Erythroblast (primary cell): ENCODE measurements around the gene OSBPL9.
"Not testable (repeated sequence)": the region's sequence is repeated elsewhere in the genome, so short reads cannot be mapped to it uniquely, and the experiment has no call there.

Experiments used
- DNase-seq, 2 experiments: peaks; one replicate each; lab custom pipeline; 2025; lab: John Stamatoyannopoulos, UW
- GATA1 ChIP-seq: IDR thresholded peaks from 2 replicates; pipeline ENCODE4 v1.6.1; 2011; ENCODE audit warnings: low read depth, mild to moderate bottlenecking, control low read depth, low read length, moderate library complexity
- POLR2A ChIP-seq: IDR thresholded peaks from 2 replicates; pipeline ENCODE4 v1.6.1; 2011; ENCODE audit warnings: mild to moderate bottlenecking, low read length

Gene OSBPL9

DNA sequence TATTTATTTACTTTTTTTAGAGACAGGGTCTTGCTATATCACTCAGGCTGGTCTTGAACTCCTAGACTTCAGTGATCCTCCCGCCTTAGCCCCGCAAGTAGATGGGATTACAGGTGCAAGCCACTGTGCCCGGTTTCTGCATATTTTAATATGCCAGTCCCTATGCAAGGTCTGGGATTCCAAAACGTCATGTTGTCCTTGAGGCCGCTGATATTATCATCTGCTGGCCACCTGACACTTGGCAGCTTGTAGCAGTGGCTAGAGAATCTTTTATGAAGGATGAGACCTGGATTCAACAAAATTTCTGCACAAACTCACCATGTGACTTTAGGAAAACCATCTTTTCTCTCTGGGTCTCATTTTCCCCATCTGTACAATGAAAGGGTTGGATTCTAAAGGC is 32.9 kb upstream of the OSBPL9 start:
- no peak for TF ChIP-seq POLR2A
- TF ChIP-seq GATA1: no peak
- DNase-seq: no peak

DNA sequence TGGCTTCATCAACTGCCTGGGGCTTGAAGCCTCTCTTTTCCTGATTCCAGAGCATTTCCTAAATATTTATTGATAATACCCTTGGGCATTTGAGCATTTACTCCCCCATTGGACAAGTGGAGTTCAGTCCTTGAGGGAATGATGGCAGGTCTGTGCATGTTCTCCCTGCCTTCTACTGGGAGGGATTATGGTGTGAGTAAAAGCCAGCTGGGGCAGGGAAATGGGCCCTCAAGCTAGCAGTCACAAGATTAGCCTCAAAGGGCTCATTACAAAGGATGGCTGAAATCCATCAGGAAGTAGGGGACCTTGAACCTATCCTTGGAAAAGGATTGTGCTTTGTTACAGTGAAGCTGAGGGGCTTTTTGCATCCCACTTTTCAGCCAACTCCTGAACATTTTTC is 24.2 kb upstream of the OSBPL9 start:
- no peak for TF ChIP-seq GATA1
- TF ChIP-seq POLR2A: no peak
- no peak for DNase-seq

- no peak for DNase-seq
- TF ChIP-seq POLR2A (no peak), GATA1 (no peak)
Observed at GRCh38 chr1:51594716-51595115, 22.2 kb upstream of the OSBPL9 start.

GRCh38 chr1:51600529-51600928 is 16.4 kb upstream of the OSBPL9 start:
- no peak for TF ChIP-seq GATA1
- no peak for TF ChIP-seq POLR2A
- no peak for DNase-seq

DNA sequence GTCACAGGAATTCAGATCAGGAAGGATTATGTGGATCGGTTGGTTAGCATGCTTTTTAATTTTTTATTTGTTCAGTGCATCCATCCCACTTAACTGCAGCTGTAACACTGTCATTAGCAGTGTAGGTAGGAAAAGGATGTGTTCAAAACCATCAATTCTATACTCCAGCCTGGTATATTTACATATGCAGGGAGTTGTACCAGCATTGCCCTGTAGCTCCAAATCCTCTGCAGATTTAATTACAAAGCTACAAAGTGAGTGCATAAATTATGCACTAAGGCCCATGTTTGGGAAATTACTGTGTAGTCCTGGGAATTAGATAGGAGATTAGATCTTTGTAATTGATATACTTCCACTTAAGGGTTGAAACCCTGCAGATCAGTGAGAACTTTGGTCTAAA is 15.9 kb upstream of the OSBPL9 start:
- TF ChIP-seq GATA1: no peak
- TF ChIP-seq POLR2A: no peak

GRCh38 chr1:51605961-51606723 is 10.8 kb upstream of the OSBPL9 start:
- no peak for DNase-seq
- no peak for TF ChIP-seq GATA1
- no peak for TF ChIP-seq POLR2A

More for the DNA sequence above, 15.9 kb upstream of the OSBPL9 start:
- no peak for DNase-seq

DNA sequence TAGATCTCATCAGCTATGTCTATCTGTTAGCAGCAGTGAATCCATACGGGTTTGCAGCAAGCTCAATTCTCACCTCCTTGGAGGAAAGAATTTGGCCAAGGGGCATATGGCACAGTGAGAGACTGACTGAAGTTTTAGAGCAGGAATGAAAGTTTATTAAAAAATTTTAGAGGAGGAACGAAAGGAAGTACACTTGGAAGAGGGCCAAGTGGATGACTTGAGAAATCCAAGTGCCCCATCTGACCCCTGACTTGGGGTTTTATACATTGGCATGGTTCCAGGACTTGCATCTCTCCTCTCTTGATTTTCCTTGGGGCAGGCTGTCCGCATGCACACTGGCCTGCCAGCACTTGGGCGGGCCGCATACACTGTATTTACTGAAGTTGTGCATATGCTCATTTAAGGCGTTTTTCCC is 9.2 kb upstream of the OSBPL9 start:
- TF ChIP-seq POLR2A (no peak), GATA1 (no peak)

DNA sequence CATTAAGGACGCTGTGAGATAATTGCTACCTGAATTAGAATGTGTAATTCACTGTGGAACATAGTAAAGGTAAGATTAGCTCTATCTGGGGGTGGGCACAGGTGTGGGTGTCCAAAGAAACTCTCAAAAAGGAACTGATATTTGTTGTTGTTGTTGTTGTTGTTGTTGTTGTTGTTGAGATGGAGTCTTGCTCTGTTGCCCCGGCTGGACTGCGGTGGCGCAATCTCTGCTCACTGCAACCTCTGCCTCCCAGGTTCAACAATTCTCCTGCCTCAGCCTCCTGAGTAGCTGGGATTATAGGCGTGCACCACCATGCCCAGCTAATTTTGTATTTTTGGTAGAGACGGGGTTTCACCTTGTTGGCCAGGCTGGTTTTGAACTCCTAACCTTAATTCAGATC is 6.8 kb upstream of the OSBPL9 start:
- not testable (repeated sequence) for DNase-seq

More for the DNA sequence above, 9.2 kb upstream of the OSBPL9 start:
- peak; percentile 57 to 66 for DNase-seq

DNA sequence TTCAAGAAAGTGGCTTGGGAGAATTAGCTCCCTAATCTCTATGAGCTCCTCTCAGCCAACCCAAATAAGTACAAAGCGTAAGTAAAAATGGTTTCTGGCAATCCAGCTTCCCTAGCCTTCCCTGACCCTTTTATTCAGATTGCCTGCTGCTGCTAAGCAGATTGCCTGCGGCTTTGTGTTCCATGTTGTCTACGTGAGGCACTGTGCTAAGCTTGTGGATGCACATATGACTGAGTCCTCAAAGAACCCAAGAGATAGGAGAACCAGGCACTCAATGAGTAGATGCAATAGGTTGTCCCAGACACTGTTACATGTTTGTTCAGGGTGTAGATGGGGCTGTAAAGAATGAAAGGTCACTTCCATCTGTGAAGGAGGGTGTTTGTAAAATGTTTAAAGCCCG is 6.3 kb upstream of the OSBPL9 start:
- TF ChIP-seq GATA1: no peak
- TF ChIP-seq POLR2A: no peak
- DNase-seq: no peak

- TF ChIP-seq GATA1: no peak
- DNase-seq: no peak
Observed at GRCh38 chr1:51612447-51612961, 4.4 kb upstream of the OSBPL9 start.

- TF ChIP-seq GATA1: no peak
Observed at GRCh38 chr1:51615780-51616291, 1.1 kb upstream of the OSBPL9 start.

DNA sequence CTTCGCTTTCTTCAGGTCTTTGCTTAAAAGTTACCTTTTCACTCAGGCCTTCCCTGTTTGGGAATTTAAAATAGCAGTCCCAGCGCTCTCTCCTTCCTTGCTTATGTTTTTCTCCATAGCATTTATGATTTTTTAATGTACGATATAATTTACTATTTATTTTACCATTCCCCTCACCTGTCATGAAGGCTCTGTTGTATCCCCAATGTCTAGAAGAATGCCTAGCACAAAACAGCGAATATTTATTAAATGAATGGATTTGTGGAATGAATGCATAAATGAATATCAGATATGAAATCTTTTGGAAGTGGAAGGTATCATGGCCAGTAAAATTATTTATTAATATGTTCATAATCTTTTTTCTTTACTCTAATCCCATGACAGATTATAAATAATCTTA is 402 bp upstream of the OSBPL9 start:
- no peak for TF ChIP-seq POLR2A
- TF ChIP-seq GATA1: no peak
- no peak for DNase-seq

More at GRCh38 chr1:51615780-51616291, 1.1 kb upstream of the OSBPL9 start:
- DNase-seq: no peak

DNA sequence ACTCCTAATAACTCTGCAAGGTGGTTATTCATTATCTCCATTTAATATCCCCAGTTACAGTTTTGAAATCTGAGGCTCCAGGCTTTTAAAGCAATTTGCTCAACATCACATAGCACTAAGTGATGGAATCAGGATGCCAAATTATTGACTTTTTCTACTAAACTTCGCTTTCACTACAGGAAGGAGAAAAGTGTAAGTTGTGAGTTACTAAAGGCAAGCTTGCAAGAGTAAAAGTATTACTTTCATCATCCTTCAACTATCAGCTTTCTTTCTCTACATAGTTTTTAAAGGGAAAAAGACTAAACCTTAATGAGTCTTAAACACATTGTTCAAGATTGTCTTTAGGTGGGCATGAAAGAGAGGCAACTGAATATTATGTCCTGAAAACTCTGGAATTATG is 1.8 kb downstream of the OSBPL9 start:
- no peak for DNase-seq
- TF ChIP-seq POLR2A (no peak), GATA1 (no peak)

DNA sequence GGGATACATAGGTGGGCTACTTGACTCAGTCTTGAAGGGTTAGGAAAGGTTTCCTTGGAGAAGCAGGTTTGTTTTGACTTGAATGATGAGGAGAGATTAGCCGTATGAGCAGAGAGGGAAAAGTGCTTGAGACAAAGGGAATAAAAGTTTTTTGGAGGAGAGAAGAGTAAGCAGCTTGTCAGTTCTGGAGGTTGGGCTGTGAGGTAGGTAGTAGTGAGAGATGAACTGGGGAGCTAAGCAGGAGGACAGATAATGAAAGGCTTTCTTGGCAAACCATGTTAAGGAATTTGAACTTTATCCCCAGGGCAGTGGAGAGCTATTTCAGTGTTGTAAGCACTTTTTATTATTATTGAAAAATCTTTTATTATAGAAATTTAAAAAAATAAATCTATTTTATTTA is 3.6 kb downstream of the OSBPL9 start:
- DNase-seq: no peak
- TF ChIP-seq GATA1 (no peak), POLR2A (no peak)

GRCh38 chr1:51621161-51621560 is 4.3 kb downstream of the OSBPL9 start:
- TF ChIP-seq POLR2A (no peak), GATA1 (no peak)

GRCh38 chr1:51621841-51622454 is 5.1 kb downstream of the OSBPL9 start:
- TF ChIP-seq POLR2A (no peak), GATA1 (no peak)
- no peak for DNase-seq

More at GRCh38 chr1:51621161-51621560, 4.3 kb downstream of the OSBPL9 start:
- no peak for DNase-seq
